22Rv1 (cell line): ENCODE results near the gene ARVCF.

ENCODE experiments used
- H3K27ac ChIP-seq: fragments of 450-650 bp; 2 replicates; pipeline ENCODE4 v1.5.1; 2017
- CTCF ChIP-seq: fragments of 450-650 bp; IDR thresholded peaks from 2 replicates; pipeline ENCODE4 v1.5.1; 2017; ENCODE audit warnings: mild to moderate bottlenecking
- ZFX ChIP-seq: fragments of 450-650 bp; IDR thresholded peaks from 2 replicates; pipeline ENCODE4 v1.6.1; 2017; ENCODE audit warnings: antibody characterized with exemption, borderline replicate concordance

The ARVCF gene

GRCh38 chr22:19970479-19971275, 45.9 kb downstream of the ARVCF start:
- peak overlapping the region; percentile 100 for H3K27ac ChIP-seq

GRCh38 chr22:19970031-19970478, 46.6 kb downstream of the ARVCF start:
- TF ChIP-seq CTCF: no peak
- TF ChIP-seq ZFX: no peak
- peak overlapping the region; percentile 100 for H3K27ac ChIP-seq

More at GRCh38 chr22:19970479-19971275, 45.9 kb downstream of the ARVCF start:
- TF ChIP-seq CTCF (peak; percentile 92), ZFX (no peak)

DNA sequence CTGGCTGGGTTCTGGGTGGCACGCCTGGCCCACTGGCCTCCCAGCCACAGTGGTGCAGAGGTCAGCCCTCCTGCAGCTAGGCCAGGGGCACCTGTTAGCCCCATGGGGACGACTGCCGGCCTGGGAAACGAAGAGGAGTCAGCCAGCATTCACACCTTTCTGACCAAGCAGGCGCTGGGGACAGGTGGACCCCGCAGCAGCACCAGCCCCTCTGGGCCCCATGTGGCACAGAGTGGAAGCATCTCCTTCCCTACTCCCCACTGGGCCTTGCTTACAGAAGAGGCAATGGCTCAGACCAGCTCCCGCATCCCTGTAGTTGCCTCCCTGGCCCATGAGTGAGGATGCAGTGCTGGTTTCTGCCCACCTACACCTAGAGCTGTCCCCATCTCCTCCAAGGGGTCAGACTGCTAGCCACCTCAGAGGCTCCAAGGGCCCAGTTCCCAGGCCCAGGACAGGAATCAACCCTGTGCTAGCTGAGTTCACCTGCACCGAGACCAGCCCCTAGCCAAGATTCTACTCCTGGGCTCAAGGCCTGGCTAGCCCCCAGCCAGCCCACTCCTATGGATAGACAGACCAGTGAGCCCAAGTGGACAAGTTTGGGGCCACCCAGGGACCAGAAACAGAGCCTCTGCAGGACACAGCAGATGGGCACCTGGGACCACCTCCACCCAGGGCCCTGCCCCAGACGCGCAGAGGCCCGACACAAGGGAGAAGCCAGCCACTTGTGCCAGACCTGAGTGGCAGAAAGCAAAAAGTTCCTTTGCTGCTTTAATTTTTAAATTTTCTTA, 47.3 kb downstream of the ARVCF start:
- peak overlapping the region; percentile 100 for H3K27ac ChIP-seq
- TF ChIP-seq ZFX (no peak), CTCF (no peak)

DNA sequence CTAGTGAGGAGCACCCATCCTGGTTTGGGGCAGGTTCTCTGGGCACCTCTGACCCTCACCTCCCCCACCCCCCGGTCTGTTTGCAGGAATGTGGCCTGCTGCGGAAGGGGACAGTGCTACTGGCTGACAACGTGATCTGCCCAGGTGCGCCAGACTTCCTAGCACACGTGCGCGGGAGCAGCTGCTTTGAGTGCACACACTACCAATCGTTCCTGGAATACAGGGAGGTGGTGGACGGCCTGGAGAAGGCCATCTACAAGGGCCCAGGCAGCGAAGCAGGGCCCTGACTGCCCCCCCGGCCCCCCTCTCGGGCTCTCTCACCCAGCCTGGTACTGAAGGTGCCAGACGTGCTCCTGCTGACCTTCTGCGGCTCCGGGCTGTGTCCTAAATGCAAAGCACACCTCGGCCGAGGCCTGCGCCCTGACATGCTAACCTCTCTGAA, 48.2 kb downstream of the ARVCF start:
- TF ChIP-seq ZFX: no peak
- TF ChIP-seq CTCF: no peak
- peak overlapping the region; percentile 100 for H3K27ac ChIP-seq

- TF ChIP-seq ZFX (no peak), CTCF (no peak)
- peak overlapping the region; percentile 100 for H3K27ac ChIP-seq
These were observed 48.7 kb downstream of the ARVCF start for GRCh38 chr22:19967850-19968449.

GRCh38 chr22:19966908-19967750, 49.5 kb downstream of the ARVCF start:
- no peak for TF ChIP-seq CTCF
- TF ChIP-seq ZFX: no peak
- peak overlapping the region; percentile 100 for H3K27ac ChIP-seq
